Liver (tissue), 3 donors: Measurements from ENCODE around the gene BACH2.

Experiments
- CTCF ChIP-seq: fragments of 150-350 bp; IDR thresholded peaks from 2 replicates; pipeline ENCODE4 v1.5.1; 2017; ENCODE audit warnings: improper control_type of control experiment, low read depth, low read length; ENCODE audit not compliant: missing input control
- GABPA ChIP-seq, 2 donors: IDR thresholded peaks in 1 of 2; conservative IDR thresholded peaks in 1 of 2; 2 replicates each; pipeline ENCODE4 v1.6.1; 2016; ENCODE audit warnings: antibody characterized with exemption in 2 of 2, mild to moderate bottlenecking in 1 of 2, moderate library complexity in 1 of 2
- HNF4A ChIP-seq, 2 donors: conservative IDR thresholded peaks; 2 replicates each; pipeline ENCODE4 v1.6.1; 2016; ENCODE audit warnings: antibody characterized with exemption in 2 of 2, mild to moderate bottlenecking in 2 of 2
- MAX ChIP-seq: IDR thresholded peaks from 2 replicates; pipeline ENCODE4 v1.6.1; 2016; ENCODE audit warnings: antibody characterized with exemption
- NR2F2 ChIP-seq: IDR thresholded peaks from 2 replicates; pipeline ENCODE4 v1.6.1; 2016; ENCODE audit warnings: antibody characterized with exemption
- RAD21 ChIP-seq, 2 donors: IDR thresholded peaks; 2 replicates each; pipeline ENCODE4 v1.6.1; 2016; ENCODE audit warnings: antibody characterized with exemption in 2 of 2, mild to moderate bottlenecking in 2 of 2
- REST ChIP-seq: IDR thresholded peaks from 2 replicates; pipeline ENCODE4 v1.6.1; 2016; ENCODE audit warnings: antibody characterized with exemption, mild to moderate bottlenecking
- SP1 ChIP-seq: IDR thresholded peaks from 2 replicates; pipeline ENCODE4 v1.6.1; 2018; ENCODE audit warnings: antibody characterized with exemption, mild to moderate bottlenecking
- TAF1 ChIP-seq: conservative IDR thresholded peaks from 2 replicates; pipeline ENCODE4 v1.6.1; 2016; ENCODE audit warnings: antibody characterized with exemption, mild to moderate bottlenecking
- YY1 ChIP-seq: IDR thresholded peaks from 2 replicates; pipeline ENCODE4 v1.6.1; 2016; ENCODE audit warnings: antibody characterized with exemption, mild to moderate bottlenecking
- ZBTB33 ChIP-seq: IDR thresholded peaks from 2 replicates; pipeline ENCODE4 v1.6.1; 2016; ENCODE audit warnings: antibody characterized with exemption
- donor health status: healthy.
- donor health status: healthy.

GRCh38 chr6:90028066-90028778 is 268.4 kb downstream of the BACH2 start:
- TF ChIP-seq REST (no peak), CTCF (no peak), TAF1 (no peak), YY1 (no peak), RAD21 (IDR thresholded peaks at IDR 0.05) (no peak), ZBTB33 (no peak), MAX (no peak), GABPA (IDR thresholded peaks at IDR 0.05 in 1 of 2, conservative IDR thresholded peaks at IDR 0.05 in 1 of 2) (no peak), SP1 (no peak), HNF4A (conservative IDR thresholded peaks at IDR 0.05) (no peak), NR2F2 (no peak)
